Measurements from ENCODE around the gene LRRC61.
"Not testable (repeated sequence)": the region's sequence is repeated elsewhere in the genome, so short reads cannot be mapped to it uniquely, and the experiment has no call there.

GRCh38 chr7:150288816-150289215, 34.3 kb upstream of the LRRC61 start:
- TF ChIP-seq EZH2 (IDR thresholded peaks at IDR 0.05; ENCODE audit: borderline replicate concordance, low read length); CTCF (conservative IDR thresholded peaks at IDR 0.05 in 1 of 2, IDR thresholded peaks at IDR 0.05 in 1 of 2; ENCODE audit: extremely low read depth in 1 of 2, insufficient read depth in 1 of 2, low read depth in 1 of 2, low read length in 2 of 2): not testable (repeated sequence)

Measured in mammary epithelial cell (primary cell).